C4-2B (cell line): ENCODE measurements around the gene IL17RD.

ENCODE experiments used
- CTCF ChIP-seq: fragments of 450-650 bp; conservative IDR thresholded peaks from 2 replicates; pipeline ENCODE4 v1.5.1; 2017; ENCODE audit warnings: mild to moderate bottlenecking
- ZFX ChIP-seq: fragments of 450-650 bp; IDR thresholded peaks from 2 replicates; pipeline ENCODE4 v1.6.1; 2017

- TF ChIP-seq CTCF (no peak), ZFX (no peak)
Measured at GRCh38 chr3:57089043-57089442, 76.1 kb downstream of the IL17RD start.
